NCI-H748 (cell line): ENCODE results near the gene CERS5.
"Not testable (repeated sequence)": the region's sequence is repeated elsewhere in the genome, so short reads cannot be mapped to it uniquely, and the experiment has no call there.

Experiments
- DNase-seq: peaks from one replicate; lab custom pipeline; 2025; ENCODE audit not compliant: unreplicated experiment; lab: John Stamatoyannopoulos, UW

The CERS5 gene

DNA sequence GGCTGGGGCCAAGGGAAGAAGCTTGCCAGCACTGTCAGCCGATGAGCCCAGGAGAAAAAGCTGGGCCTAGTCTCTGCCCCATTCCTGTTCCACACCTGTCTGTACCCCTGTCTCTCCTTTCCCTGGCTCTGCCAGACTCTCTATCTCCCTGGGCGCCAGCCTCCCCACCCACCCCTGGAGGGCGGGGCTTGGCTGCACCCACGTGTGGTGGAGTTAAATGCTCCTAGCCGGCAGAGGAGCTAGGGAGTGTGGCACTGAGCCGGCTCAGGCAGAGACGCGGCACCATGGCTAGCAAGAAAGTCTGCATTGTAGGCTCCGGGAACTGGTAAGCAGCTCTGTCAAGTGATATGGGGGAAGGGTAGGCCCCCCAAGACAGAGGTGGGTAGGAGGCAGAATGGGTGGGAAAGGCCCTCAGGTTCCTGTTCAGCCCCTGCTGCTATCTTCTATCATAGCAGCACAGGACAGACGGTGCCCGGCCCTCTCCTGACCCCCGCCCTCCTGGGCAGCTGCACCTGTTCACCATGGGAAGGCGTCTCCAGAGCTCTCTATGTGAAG lies 63.3 kb downstream of the CERS5 start, which contains the start of gene GPD1:
Gene GPD1, plus strand, starts transcription at position 242 of the 555 bp plus-strand sequence. Its CDS starts 43 bp downstream, at position 285.
- peak; percentile 52 for DNase-seq

DNA sequence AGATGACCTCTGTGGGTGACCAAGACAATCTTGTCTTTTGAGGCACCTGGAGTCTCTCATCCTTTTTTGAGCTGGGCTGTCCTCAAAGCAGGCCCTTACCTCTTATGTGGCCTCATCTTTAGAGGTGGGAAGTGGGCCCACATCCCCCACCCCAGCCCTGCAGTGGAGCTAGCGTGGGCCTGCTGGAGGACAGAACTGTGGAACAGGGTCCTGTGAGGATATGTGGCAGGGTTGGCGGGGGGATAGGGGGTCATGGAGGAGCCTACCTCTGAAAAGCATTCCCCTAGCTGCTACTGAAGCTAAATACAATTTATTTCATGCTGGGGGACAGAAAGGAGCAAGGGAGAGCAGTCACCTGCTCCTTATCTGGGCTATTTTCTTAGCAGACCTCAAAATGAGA lies 63.8 kb downstream of the CERS5 start:
- DNase-seq = no peak

DNA sequence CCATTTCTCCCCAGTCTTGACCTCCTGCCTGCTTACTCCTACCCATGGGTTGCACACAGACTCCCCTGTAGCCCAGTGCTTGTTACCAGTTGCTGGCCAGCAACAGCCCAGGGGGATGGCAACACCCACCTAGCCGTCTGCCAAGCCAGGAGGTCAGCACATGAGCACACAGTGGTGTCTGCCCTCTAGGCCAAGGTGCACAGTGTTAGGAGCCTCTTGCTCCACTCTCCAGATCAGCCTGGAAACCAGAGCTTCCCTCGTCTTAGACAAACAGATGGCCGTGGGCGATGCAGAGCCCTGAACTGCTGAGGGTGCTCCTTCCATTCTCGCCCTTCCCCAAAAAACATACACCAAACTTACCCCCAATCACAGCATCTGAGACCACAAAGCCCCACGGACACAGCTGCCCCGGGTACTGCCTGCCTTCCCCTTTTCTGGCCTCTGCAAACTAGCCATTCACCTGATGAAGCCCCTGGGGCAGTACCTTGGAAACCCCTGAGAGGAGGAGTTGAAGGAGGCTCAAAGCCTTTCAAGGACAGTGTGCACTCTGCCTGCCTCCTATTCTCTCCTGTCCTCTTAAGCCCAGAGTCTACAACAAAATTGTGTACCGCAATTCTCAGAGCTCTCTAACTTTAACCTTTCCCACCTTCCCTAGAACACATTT lies 64.4 kb downstream of the CERS5 start:
- DNase-seq = no peak

DNA sequence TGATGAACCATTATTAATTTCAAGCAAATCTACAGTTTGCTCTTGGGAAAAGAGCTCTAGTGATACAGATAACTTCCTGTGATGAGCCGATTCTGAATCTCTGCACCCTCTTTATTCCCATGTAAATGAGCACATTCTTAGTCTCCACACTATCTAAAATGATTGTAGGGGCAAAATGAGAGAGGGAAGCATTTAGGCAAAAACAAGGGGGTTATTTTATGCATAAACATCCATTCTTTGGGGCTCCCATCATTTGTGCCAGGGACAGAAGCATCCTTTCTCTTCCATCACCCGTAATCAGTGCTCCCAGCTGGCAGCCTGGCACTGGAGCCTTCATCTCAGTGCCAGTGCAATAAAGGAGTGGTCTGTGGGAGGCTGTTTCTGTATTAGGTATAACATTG lies 65.0 kb downstream of the CERS5 start:
- no peak for DNase-seq

DNA sequence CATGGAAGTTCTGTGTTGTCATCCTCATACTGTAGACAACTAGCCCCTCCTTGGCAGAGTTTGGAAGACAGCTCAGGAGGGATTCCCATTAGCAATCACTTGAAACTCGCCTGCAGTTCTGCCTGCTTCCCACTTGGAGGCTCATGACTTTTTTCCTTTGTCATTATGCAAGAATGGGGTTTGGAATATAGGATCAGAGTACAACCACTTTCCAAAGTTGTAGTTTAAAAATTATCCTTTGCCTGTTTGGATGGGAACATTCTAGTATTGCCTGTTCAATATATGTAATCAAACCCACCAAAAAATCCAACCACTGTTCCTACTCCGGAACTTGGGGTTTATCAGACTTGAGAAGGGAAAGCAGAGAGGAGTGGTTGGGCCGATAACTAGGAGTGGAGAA lies 65.5 kb downstream of the CERS5 start:
- peak; percentile 9 for DNase-seq

DNA sequence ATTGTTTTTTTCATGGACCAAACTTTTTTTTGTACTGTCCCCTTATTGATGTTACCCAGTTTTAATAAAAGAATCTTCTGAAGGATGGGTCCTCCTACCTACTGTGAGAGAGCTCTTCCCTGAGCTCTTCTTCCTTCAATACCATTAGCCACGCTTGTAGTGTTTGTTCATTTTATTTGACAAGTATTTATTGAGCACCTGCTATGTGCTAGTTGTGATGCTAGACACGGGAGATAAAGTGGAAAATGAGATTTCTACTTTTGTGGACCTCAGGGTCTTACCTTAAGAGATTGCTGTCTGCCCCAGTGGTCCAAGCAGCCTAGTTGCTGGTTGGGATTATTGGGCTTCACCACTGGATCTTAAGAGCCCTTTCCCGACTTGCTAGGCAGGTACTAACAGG lies 66.6 kb downstream of the CERS5 start:
- DNase-seq = no peak

DNA sequence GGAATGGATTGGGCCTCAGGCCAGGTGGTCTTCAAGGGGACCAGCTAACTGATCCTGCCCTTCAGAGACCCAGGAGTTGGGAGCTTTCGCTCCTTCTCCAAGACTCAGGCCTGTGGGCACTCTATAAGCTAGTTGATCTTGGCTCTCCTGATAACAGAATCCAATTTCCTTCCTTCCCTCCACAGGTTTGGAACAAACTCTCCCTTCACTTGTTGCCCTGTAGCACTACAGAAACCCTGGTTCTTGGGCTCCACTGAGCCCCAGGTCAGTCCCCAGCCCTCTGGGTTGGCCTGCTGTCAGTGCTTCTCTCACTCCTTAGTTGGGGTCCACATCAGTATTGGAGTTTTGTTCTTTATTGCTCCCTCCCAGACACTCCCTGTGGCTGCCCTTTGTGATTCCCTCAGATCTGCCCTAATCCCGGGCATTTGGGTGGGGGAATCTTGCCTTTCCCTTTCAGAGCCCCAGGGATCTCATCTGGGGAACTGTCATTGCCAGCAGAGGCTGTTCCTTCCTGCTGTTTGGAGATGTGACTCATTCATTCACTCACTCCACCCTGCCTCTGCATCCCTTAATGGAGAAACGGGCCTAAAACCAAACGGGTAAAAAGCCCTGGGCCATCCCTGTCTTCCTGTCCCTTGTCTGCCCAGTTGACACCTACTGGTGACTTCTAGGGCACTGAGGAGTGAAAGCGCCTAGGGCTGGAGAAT lies 67.7 kb downstream of the CERS5 start:
- DNase-seq = no peak

DNA sequence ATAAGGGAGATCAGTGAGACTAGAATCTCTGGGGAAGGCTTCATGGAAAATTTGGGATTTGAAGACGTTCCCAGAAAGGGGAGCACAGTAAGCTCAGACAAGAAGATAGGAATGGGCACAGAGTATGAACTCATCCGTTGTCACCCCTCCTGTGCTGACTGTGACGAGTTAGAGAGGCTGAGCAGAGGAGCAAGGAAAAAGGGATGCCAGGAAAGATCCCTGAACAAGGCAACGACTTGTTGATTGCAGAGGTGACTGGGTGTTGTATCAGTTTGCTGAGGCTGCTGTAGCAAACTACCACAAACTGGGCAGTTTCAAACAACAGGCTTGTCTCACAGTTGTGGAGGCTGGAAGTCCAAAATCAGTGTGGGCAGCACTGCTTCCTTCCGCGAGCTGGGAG lies 69.2 kb downstream of the CERS5 start:
- DNase-seq = no peak

DNA sequence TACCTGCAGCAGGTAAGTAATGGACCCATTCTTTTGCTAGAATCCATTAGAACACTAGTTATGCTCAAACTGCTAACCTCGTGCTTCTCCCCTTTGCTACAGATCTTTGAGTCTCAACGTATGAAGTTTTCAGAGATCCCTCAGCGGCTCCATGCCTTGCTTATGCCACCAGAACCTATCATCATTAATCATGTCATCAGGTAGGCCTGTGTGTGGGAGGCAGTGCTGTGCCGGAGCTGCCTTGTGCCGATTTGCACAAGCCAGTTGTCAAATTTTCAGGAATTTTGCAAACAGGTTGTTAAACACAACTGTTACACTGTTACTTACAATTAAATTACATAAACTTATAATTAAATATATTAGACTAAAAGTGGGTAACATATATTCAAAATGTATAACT lies 76.8 kb downstream of the CERS5 start:
- DNase-seq = no peak

DNA sequence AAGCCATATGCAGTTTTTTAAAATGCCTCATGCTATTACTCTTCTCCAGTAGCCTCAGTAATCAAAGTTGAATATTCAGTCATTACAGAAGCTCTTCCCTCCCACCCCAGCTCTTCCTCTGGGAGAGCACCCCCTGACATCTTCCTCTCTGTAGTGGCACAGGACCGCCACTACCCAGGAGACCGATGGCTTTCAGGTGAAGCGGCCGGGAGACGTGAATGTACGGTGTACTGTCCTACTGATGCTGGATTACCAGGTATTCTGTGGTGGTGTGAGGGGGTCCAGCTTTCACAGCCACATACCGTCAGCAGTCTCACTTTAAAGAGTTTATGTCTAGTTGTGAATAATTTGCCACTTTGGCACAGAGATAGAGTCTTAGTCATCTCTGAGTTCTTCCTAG lies 77.4 kb downstream of the CERS5 start:
- DNase-seq = no peak

DNA sequence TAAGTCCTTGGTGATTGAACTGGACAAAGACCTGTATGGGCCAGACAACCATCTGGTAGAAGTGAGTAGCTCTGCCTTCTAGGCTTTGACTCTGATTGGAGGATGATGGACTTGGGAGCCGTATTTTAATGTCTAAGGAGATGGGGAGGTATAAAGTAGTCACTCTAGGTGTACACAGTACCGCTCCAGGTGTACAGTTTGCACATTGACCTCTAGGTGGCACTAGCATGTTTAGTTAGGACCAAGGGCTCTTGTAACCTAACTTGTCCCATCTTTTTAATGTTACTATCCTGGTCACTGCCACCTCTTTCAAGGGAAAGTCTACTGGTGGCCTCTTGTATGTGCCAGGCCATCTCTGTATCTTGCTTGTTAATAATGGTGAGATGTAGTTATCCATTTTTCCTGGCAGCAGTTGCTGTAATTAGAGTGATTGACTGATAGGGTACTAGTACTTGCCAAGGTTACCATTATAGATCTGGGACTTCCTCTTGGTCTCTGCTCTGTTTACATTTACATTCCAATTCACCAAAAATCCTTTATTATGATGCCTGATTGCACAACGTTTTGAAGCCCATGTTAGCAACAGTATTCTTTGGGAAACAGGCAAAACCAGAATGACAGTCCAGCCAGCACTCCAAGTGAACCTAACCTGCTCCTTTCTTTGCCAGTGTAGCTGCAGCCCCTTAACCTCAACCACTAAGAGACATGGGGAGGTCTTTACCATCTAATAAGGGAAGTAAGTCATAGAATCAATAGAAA lies 78.4 kb downstream of the CERS5 start:
- DNase-seq = peak; percentile 76

DNA sequence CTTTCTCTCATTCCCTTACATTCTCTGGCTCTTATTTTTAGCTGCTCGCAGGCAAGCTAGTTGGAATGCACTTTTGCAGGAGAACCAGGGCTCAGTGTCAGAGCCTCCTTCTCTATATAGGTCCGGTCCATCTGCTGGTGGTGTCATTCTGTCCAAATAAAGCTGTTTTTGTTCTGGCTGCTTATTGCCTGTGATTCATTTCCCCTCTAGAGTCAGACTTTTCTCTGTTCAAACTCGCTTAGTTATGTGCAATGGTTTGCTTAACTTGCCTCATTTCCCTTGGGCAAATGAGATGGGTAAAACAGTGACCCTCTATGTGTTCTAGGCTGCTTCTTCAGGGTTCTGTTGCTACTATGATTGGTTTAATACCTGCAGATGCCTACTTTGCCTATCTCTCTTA lies 79.2 kb downstream of the CERS5 start:
- no peak for DNase-seq

DNA sequence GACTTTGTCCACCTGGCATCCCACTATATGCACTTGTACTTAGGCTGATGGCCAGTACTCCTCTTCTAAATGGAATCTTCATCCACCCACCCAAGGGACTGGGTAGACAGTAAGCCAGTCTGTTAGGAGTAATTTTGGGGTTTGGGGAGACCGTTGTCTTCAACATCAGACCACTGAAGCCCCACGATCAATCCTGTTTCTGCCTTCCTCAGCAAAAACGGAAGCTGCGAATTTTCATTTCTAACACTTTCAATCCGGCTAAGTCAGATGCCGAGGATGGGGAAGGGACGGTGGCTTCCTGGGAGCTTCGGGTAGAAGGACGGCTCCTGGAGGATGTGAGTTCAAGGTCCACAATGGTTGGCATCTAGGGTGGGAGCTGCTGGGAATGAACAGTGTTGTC lies 80.0 kb downstream of the CERS5 start:
- DNase-seq = no peak

DNA sequence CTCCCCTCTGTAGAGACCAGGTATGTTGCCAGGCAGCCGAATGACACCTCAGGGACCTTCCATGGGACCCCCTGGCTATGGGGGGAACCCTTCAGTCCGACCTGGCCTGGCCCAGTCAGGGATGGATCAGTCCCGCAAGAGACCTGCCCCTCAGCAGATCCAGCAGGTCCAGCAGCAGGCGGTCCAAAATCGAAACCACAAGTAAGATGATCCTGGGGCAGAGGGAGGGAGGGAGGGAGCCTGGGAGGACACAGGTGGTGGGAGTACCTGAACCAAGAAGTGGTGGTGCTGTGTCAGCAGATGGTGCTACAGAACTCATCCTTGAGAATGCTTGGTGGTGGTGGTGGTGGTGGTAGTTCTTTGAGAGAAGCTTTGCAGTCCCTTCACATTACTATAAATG lies 81.0 kb downstream of the CERS5 start:
- no peak for DNase-seq

DNA sequence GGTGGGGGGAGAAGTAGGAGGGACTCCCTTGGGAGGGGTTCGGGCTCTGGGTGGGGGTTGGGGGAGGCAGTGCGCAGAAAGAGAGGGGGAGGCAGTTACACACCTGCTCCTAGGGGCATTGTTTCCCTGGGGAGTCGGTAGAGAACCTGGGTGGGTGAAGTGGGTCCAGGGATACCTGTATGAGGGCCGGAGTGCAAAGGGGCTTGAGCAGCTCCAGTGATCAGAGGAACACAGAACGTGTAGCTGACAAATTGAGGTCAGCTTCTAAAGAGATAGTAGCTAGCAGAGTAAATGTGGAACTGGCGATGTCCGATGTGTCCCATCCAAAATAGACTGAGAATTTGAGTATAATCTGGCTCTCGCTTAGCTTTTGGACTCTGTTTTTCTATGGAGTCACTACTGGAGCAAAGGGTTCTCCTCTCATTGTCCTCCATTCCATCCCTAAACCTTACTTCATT lies 81.5 kb downstream of the CERS5 start:
- DNase-seq = no peak

DNA sequence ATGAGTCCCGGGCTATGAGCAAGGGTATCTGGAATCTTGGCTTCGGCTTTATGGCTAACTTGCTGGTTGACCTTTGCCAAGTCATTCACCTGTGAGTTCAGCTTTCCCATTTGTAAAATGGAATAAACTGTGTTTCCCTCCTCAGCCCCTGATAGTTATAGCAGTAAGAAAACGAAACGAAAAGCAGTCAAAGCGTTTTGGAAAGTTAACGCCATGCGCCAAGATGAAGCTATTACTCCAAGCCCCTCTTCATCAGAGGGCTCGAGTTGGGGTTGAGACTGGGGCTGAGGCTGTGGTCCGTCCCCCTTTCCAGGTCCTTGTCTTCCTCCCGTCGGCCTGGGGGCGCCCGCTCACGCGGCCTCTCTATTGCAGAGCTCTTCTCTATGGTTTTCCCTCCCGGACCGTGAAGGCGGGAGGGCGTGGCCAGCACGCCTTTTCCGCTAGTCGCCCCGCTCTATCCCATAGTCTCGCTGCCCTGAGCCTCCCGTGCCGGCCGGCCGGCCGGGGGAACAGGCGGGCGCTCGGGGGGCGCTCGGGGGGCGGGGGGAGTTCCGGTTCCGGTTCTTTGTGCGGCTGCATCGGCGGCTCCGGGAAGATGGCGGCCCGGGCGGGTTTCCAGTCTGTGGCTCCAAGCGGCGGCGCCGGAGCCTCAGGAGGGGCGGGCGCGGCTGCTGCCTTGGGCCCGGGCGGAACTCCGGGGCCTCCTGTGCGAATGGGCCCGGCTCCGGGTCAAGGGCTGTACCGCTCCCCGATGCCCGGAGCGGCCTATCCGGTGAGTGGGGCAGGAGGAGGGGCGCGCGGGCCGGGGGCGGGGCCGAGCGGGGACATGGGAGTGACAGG lies 82.2 kb downstream of the CERS5 start, which contains the start of gene SMARCD1:
Gene SMARCD1, plus strand, starts transcription at position 568 of the 840 bp plus-strand sequence. Its CDS starts 28 bp downstream, at position 596.
- DNase-seq = peak; percentile 99

DNA sequence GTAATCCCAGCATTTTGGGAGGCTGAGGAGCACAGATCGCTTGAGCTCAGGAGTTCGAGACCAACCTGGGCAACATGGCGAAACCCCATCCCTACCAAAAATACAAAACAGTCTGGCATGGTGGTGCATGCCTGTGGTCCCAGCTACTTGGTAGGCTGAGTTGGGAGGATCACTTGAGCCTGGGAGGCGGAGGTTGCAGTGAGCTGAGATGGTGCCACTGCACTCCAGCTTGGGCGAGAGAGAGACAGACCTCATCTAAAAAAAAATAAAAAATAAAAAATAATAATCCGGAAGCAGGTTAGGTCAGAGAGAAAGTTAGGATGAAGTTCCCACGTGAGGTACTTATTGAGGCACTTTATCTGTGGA lies 82.8 kb downstream of the CERS5 start:
- not testable (repeated sequence) for DNase-seq

DNA sequence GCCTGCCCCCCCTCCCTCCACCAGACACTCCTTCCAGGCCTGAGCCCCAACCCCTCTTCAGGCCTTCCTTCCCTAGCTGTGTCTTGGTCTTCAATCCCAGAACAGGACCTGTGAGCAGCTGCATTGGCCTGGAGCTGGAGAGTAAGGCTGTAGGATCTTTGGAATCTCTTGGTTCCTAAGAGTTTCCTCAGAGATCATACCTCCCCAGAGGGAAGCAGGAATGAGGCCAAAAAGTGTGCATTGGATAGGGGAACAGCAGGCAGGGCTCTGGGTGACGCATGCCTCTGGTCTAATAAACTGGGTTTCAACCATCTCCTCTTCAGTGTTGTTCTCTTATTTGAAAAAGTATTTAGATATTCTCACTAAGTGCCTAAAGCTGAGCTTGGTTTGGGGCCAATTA lies 83.9 kb downstream of the CERS5 start:
- DNase-seq = no peak

DNA sequence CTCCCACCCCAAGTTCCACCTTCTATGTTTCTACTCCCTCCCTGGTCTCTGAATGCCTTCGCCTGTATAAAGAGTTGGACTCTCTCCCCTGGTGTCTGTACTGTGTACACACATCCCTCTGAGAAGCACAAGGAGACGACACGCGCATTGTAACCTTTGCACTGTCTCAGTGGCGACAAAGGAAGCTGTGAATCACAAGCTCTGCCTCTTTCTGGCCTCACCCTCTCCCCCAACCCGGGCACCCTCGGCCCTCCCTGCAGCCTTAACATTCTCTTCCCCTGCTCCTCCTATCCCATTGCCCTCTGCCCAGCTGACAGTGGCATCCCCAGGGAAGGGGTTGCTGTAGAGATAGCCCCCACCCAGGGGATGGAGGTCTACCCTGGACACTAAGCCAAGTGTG lies 84.5 kb downstream of the CERS5 start:
- DNase-seq = no peak

DNA sequence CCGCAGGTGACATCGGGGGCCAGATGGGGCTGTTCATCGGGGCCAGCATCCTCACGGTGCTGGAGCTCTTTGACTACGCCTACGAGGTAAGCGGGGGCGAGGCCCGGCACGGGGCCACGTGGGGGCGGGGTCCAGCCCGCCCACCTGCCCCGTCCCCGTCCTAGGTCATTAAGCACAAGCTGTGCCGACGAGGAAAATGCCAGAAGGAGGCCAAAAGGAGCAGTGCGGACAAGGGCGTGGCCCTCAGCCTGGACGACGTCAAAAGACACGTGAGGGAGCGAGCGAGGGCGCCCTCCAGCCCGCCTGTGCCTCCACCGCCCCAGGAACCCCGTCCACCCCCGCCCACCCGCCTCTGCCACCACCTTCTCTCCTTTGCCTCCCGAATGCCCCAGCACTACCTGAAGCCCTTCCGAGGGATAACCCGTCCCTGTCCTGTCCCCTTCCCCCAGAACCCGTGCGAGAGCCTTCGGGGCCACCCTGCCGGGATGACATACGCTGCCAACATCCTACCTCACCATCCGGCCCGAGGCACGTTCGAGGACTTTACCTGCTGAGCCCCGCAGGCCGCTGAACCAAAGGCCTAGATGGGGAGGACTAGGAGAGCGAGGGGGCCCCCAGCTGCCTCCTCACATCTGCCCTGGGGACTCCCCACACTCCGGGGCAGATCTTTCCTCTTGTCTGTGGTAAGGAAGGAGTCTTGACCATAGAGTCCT lies 85.9 kb downstream of the CERS5 start:
- no peak for DNase-seq
